Parathyroid adenoma (tissue), 2 donors: ENCODE measurements around the gene SCARF2.

ENCODE experiments used
- H2AFZ ChIP-seq: fragments of 300-600 bp; sonication (generic); one replicate; pipeline ENCODE4 v1.7.0; 2017; ENCODE audit warnings: antibody characterized with exemption, mild to moderate bottlenecking
- H3K27ac ChIP-seq: fragments of 300-600 bp; sonication (generic); one replicate; pipeline ENCODE4 v1.7.0; 2017
- H3K27me3 ChIP-seq: fragments of 300-600 bp; sonication (generic); one replicate; pipeline ENCODE4 v1.7.0; 2017; ENCODE audit warnings: low read length; ENCODE audit not compliant: control insufficient read depth, insufficient read depth
- H3K36me3 ChIP-seq: fragments of 300-600 bp; sonication (generic); one replicate; pipeline ENCODE4 v1.7.0; 2017; ENCODE audit warnings: low read length; ENCODE audit not compliant: control insufficient read depth, insufficient read depth
- H3K4me1 ChIP-seq: fragments of 300-600 bp; sonication (generic); one replicate; pipeline ENCODE4 v1.7.0; 2017; ENCODE audit warnings: control low read depth
- H3K4me2 ChIP-seq: fragments of 300-600 bp; sonication (generic); one replicate; pipeline ENCODE4 v1.7.0; 2017; ENCODE audit warnings: low read length
- H3K4me3 ChIP-seq: fragments of 300-600 bp; sonication (generic); one replicate; pipeline ENCODE4 v1.7.0; 2017; ENCODE audit warnings: low read depth, low read length
- H3K79me2 ChIP-seq: fragments of 300-600 bp; sonication (generic); one replicate; pipeline ENCODE4 v1.7.0; 2017; ENCODE audit warnings: control low read depth
- H3K9ac ChIP-seq: fragments of 300-600 bp; sonication (generic); one replicate; pipeline ENCODE4 v1.7.0; 2017; ENCODE audit warnings: mild to moderate bottlenecking
- H3K9me3 ChIP-seq: fragments of 300-600 bp; sonication (generic); one replicate; pipeline ENCODE4 v1.7.0; 2017; ENCODE audit warnings: low read length; ENCODE audit not compliant: control insufficient read depth
- CTCF ChIP-seq: fragments of 300-600 bp; sonication (generic); IDR thresholded peaks from one replicate; pipeline ENCODE4 v1.7.0; 2017; ENCODE audit warnings: antibody characterized with exemption, mild to moderate bottlenecking
- donor health status: primary hyperparathyroidism.

The SCARF2 gene

GRCh38 chr22:20464912-20465758, 27.5 kb upstream of the SCARF2 start:
- Histone ChIP-seq H3K9ac (no peak overlapping the region), H3K4me1 (no peaks in the 10 kb centered on the region), H3K9me3 (no peaks in the 10 kb centered on the region), H3K4me3 (no peak overlapping the region), H3K79me2 (no peaks in the 10 kb centered on the region), H3K27ac (no peak overlapping the region), H3K36me3 (no peaks in the 10 kb centered on the region), H3K27me3 (no peaks in the 10 kb centered on the region), H2AFZ (no peak overlapping the region), H3K4me2 (no peak overlapping the region)
- TF ChIP-seq CTCF: no peak

- Histone ChIP-seq H3K9me3 (no peaks in the 10 kb centered on the region), H3K4me1 (no peaks in the 10 kb centered on the region), H2AFZ (no peak overlapping the region), H3K27me3 (no peaks in the 10 kb centered on the region), H3K4me2 (no peak overlapping the region), H3K36me3 (no peaks in the 10 kb centered on the region), H3K4me3 (no peak overlapping the region), H3K79me2 (no peaks in the 10 kb centered on the region), H3K27ac (no peak overlapping the region), H3K9ac (no peak overlapping the region)
- no peak for TF ChIP-seq CTCF
These were observed 26.5 kb upstream of the SCARF2 start for GRCh38 chr22:20464096-20464614.

GRCh38 chr22:20463324-20464095, 25.9 kb upstream of the SCARF2 start:
- H3K4me3 ChIP-seq: no peak overlapping the region
- H3K9me3 ChIP-seq: no peaks in the 10 kb centered on the region
- no peak for TF ChIP-seq CTCF
- H3K79me2 ChIP-seq: no peaks in the 10 kb centered on the region
- H3K9ac ChIP-seq: no peak overlapping the region
- no peaks in the 10 kb centered on the region for H3K27me3 ChIP-seq
- H3K4me2 ChIP-seq: no peak overlapping the region
- H3K36me3 ChIP-seq: no peaks in the 10 kb centered on the region
- no peak overlapping the region for H3K27ac ChIP-seq
- no peaks in the 10 kb centered on the region for H3K4me1 ChIP-seq
- no peak overlapping the region for H2AFZ ChIP-seq

- no peak for TF ChIP-seq CTCF
These were observed 22.2 kb upstream of the SCARF2 start for GRCh38 chr22:20459862-20460261.

More at GRCh38 chr22:20459862-20460261, 22.2 kb upstream of the SCARF2 start:
- no peak overlapping the region for H2AFZ ChIP-seq
- H3K27ac ChIP-seq: no peak overlapping the region
- H3K4me1 ChIP-seq: no peaks in the 10 kb centered on the region
- H3K4me3 ChIP-seq: no peak overlapping the region
- no peaks in the 10 kb centered on the region for H3K27me3 ChIP-seq
- H3K36me3 ChIP-seq: no peaks in the 10 kb centered on the region
- H3K79me2 ChIP-seq: no peaks in the 10 kb centered on the region
- no peak overlapping the region for H3K4me2 ChIP-seq
- no peak overlapping the region for H3K9ac ChIP-seq
- H3K9me3 ChIP-seq: no peaks in the 10 kb centered on the region
